H1 (cell line): ENCODE results near the gene SUPT7L.

Experiments used
- POLR2A ChIP-seq, 2 experiments: IDR thresholded peaks; 1 replicate in 1 of 2; 2 replicates in 1 of 2; pipeline ENCODE4 v1.6.1; 2011; ENCODE audit warnings: low read depth in 2 of 2, low read length in 2 of 2, mild to moderate bottlenecking in 2 of 2; ENCODE audit errors: control extremely low read depth in 1 of 2
- SRF ChIP-seq: IDR thresholded peaks from 2 replicates; pipeline ENCODE4 v1.6.1; 2011; ENCODE audit warnings: mild to moderate bottlenecking, low read depth, low read length, moderate library complexity
- TF ChIP-seq, protein P1 (sequence below), 3 experiments: IDR thresholded peaks; 1 replicate in 2 of 3; 2 replicates in 1 of 3; pipeline versions ENCODE4 v1.5.1 to v1.6.1; 2011; ENCODE audit warnings: low read length in 3 of 3, mild to moderate bottlenecking in 3 of 3, inconsistent platforms in 2 of 3, low read depth in 1 of 3, moderate library complexity in 1 of 3; ENCODE audit not compliant: insufficient read depth in 1 of 3; ENCODE audit errors: control extremely low read depth in 1 of 3

DNA sequence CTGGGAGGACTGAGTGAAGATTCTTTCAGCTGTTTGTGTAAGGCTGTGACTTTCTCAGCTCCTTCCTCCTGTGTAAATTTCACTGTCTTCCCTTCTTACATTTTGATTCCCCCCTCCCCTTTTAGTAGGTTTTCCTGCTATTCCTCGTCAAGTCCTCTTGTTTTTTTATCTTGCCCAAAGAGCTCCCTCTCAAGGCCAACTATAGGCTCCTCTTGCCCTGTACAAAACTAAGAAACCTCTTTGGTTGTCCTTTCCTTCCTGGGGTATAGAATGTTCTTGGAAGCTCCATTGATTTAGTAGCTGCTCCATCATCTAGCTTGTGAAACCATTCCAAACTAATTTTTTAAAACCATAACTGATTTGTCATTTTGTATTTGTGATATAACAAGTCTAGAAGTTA, 41.9 kb downstream of the SUPT7L start:
- TF ChIP-seq, protein P1, sequence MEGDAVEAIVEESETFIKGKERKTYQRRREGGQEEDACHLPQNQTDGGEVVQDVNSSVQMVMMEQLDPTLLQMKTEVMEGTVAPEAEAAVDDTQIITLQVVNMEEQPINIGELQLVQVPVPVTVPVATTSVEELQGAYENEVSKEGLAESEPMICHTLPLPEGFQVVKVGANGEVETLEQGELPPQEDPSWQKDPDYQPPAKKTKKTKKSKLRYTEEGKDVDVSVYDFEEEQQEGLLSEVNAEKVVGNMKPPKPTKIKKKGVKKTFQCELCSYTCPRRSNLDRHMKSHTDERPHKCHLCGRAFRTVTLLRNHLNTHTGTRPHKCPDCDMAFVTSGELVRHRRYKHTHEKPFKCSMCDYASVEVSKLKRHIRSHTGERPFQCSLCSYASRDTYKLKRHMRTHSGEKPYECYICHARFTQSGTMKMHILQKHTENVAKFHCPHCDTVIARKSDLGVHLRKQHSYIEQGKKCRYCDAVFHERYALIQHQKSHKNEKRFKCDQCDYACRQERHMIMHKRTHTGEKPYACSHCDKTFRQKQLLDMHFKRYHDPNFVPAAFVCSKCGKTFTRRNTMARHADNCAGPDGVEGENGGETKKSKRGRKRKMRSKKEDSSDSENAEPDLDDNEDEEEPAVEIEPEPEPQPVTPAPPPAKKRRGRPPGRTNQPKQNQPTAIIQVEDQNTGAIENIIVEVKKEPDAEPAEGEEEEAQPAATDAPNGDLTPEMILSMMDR (IDR thresholded peaks at IDR 0.05; ENCODE audit: control extremely low read depth in 1 of 3, insufficient read depth in 1 of 3, low read depth in 1 of 3, low read length in 3 of 3) = peak in 2 of 3 experiments; percentile 10 to 26; a peak in 1 of 4 replicates
- TF ChIP-seq SRF (no peak), POLR2A (IDR thresholded peaks at IDR 0.05; ENCODE audit: control extremely low read depth in 1 of 2, low read depth in 2 of 2, low read length in 2 of 2) (no peak)
